HG02588 (cell line): ENCODE measurements around the gene MRRF.
"Not testable (repeated sequence)": the region's sequence is repeated elsewhere in the genome, so short reads cannot be mapped to it uniquely, and the experiment has no call there.

Source experiments
- ATAC-seq: cut with Tn5 transposase; IDR thresholded peaks from one replicate; pipeline ENCODE4 v1.9.1; 2021; ENCODE audit warnings: mild to moderate bottlenecking, moderate library complexity; ENCODE audit not compliant: unreplicated experiment

The MRRF gene

DNA sequence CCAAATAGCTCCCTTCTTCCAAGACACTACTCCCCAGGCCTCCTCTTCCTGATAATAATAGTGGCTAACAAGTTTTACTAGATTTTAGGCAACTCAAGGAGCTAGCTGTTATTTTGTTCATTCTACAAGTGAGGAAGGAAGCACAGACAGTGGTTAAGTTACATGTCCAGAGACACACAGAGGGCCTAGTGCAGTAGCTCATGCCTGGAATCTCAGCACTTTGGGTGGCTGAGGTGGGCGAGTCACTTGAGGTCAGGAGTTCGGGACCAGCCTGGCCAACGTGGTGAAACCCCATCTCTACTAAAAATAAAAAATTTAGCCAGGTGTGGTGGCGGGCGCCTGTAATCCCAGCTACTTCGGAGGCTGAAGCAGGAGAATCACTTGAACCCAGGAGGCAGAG, 65.8 kb downstream of the MRRF start:
- ATAC-seq: not testable (repeated sequence)

DNA sequence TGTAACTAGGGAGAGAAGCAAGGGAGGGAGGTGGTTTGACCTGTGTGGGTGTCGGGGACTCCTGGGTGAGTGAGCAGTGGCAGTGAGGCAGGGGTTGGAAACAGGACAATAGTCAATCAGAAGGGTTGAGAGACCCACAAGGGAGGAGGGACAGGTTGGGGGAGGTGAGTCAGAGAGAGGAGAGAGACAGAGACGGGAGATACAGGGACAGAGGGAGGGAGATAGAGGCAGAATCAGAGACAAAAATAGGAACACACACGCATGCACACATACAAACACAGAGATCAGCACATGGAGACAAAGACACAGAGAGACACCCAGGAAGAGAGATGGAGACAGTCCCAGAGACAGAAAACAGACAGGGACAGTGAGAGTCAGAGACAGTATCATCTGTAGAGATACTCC, 66.8 kb downstream of the MRRF start:
- ATAC-seq: no peak

- ATAC-seq: no peak
Measured at GRCh38 chr9:122332083-122332482, 67.4 kb downstream of the MRRF start.

GRCh38 chr9:122332644-122333043, 68.0 kb downstream of the MRRF start:
- ATAC-seq: no peak

GRCh38 chr9:122333169-122333808, 68.6 kb downstream of the MRRF start:
- no peak for ATAC-seq

DNA sequence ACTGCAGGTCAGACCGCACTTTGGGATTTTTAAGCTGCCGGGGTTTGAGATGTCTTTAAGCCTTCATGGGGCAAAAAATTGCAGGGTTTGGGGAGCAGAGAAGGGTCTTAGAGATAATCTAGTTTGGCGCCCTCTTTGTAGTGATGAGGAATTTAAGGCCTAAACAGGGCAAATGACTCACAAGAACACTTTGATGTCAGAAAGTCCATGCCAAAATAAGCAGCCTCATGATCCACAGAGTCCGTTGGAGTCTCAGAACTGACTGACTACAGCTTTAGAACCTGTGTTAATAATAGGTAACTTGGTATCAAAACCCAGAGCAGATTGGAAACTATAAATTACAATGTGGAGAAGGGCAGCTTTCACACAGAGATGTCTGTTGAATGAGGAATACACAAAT, 70.2 kb downstream of the MRRF start:
- ATAC-seq: no peak

GRCh38 chr9:122336189-122336588, 71.5 kb downstream of the MRRF start:
- ATAC-seq: no peak

GRCh38 chr9:122336866-122337555, 72.3 kb downstream of the MRRF start:
- ATAC-seq: no peak

DNA sequence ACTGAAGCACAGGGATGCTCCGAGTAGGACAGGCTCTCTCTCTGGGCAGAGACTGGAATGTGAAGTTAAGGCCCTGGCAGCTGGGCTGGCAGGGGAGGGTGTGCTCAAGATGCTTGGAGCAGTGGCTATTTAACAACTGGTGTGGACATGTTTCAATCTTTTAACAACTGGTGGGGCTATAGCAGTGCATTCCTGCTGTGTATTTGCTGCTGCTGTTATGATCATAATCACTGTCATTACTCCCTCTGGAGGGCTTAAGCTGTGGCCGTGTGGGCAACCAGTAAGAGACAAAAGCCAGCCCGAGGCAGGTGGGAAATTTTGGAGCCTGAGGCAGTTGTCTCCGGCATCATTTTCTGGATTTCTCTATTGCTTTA, 72.9 kb downstream of the MRRF start:
- no peak for ATAC-seq

- no peak for ATAC-seq
Measured at GRCh38 chr9:122338536-122338935, 73.9 kb downstream of the MRRF start.

DNA sequence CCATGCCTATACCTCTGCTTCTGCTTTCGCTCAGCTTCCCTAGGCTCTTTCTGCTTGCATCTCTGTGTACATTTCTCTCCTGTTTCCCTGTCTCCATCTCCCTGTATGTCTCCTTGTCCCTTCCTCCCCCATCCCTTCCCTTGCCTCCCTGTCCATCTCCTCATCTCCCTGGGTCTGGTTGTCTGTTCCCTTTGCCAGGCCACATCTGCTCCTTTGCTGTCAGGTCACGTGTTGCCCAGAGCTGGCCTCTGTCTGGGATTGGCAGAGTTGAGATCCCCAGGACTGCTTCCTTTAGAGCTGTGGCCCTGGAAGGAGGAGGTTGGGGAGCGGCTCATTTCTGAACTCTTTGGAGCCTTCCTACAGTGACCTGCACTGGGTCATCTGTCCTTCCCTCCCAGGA, 74.3 kb downstream of the MRRF start:
- ATAC-seq: no peak

DNA sequence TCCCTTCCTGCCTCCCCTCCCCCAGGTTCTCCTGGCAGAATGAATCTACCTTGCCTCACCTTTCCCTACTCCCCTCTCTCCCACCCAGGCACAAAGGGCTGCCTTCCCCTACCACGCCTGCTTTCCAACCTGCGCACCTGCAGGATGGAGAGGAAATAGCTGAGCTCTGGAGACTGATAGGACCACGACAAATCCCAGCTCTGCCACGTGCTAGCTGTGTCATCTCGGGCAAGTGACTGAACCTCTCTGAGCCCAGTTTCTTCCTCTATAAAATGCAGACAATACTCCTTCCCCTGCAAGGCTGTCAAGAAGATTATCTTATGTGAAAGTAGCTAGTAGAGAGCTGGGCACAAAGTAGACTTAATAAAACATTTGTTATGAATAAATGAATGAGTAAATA, 74.9 kb downstream of the MRRF start:
- no peak for ATAC-seq

- no peak for ATAC-seq
Measured at GRCh38 chr9:122340161-122340560, 75.5 kb downstream of the MRRF start.

- no peak for ATAC-seq
Measured at GRCh38 chr9:122342323-122343050, 77.8 kb downstream of the MRRF start.

DNA sequence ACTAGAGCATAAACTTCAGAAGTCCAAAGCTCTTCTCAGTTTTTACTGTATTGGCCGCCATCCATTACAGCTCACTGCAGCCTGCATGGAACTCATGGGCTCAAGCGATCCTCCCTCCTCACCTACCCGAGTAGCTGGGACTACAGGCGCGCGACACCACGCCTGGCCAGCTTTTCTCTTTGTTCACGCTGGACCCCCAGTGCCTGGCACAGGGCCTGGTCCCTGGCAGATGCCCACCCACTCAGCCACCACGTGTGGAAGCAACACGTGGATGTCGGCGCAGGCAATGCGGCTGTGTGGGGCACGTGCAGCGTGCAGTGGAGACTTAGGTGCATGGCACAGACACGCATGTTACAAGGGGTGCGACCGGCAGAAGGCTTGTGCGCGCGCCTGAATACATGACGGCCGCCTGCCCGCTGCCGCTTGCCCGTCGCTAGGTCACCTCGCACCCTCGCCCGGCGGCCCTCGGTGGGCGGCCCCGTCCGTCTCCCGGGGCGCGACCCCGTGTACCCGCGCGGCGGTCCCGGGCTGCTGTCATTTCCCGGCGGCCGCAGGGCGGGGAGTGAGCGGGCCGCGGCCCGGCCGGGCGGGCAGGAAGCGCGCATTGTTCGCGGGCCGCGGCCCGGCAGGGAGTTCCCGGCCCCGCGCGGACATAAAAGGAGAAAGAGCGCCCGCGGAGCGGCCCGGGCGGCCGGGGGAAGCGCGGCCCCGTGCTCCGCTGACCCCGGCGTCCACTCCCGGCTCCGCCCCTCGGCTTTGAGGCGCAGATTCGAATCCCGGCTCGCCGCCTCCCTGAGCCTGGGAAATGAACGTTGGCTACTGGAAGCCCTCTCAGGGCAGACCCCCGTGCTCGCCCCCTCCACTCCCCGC, 82.0 kb downstream of the MRRF start:
- no peak for ATAC-seq

- ATAC-seq: no peak
Measured at GRCh38 chr9:122347348-122348287, 82.9 kb downstream of the MRRF start.

DNA sequence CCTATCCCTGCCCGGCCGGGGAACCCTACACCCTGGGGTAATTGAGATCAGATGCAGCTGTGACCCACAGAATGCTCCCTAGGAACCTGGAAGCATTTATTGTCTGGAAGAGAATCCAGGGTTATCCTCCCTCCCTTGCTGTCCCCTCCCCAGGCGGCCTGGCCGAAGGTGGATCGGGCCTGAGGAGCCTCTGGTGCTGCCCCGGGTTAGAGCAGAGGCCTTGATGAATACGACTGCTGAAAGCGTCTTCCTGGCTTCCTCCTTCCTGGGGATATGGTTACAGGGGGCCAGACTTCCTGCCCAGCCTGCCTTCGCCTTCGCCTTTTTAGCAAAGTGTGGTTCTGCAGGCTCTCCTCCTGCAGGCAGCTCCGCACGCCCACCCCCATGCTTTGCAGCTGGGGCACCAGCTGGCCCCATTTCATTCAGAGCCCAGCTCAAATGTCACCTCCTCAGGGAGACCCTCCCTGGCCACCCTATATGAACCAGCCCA, 83.7 kb downstream of the MRRF start:
- ATAC-seq: no peak

DNA sequence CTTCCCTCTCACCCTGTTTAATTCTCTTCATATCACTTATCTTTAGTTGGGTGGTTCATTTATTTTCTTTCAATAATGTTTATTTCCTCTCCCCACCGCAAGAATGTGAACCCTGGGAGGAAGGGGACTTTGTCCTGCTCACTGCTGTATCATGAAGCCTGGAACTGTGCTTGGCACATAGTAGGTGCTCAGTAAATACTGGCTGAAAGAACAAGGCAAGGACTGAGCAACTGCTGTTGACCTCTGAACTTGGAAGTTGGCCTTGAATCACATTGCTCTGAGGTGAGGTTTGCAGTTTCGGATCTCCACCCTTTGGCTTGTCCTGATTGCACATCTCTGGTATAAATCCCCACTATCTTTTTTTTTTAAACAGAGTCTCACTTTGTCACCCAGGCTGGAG, 84.1 kb downstream of the MRRF start:
- no peak for ATAC-seq

DNA sequence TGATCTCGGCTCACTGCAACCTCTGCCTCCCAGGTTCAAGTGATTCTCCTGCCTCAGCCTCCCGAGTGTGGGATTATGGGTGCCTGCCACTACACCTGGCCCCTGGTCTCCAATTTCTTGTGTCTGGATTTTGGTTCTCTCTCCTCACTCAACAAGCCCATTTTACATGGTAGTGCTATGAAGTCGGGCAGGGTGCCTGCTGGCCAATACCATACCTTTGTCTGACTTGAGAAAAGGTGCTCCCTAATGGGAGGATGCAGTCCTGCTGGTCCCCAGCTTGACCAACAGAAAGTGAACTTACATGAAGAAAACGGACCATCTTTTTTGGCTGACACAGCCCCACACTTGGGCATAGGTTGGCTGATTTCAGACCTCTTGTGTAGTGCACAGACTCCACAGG, 84.5 kb downstream of the MRRF start:
- no peak for ATAC-seq
